Loucy (cell line): ENCODE measurements around the gene PRR15L.

Experiments used
- CTCF ChIP-seq: fragments of 200-600 bp; sonication (generic); conservative IDR thresholded peaks from 2 replicates; pipeline ENCODE4 v1.5.1; 2014; ENCODE audit warnings: mild to moderate bottlenecking, antibody characterized with exemption, low read length
- EZH2phosphoT487 ChIP-seq: fragments of 200-600 bp; IDR thresholded peaks from 2 replicates; pipeline ENCODE4 v1.6.1; 2018; ENCODE audit warnings: antibody characterized with exemption, mild to moderate bottlenecking, moderate library complexity, borderline replicate concordance

- TF ChIP-seq CTCF (no peak), EZH2phosphoT487 (no peak)
Observed at GRCh38 chr17:47959825-47960655, 2.4 kb upstream of the PRR15L start.
